Measurements from ENCODE around the gene PLXNA2.

- TF ChIP-seq CTCF (IDR thresholded peaks at IDR 0.05) (no peak), POLR2A (IDR thresholded peaks at IDR 0.05) (no peak)
Measured at GRCh38 chr1:208268541-208269337, 24.6 kb upstream of the PLXNA2 start.

All from esophagus squamous epithelium (tissue), 4 donors.